ENCODE data around the gene MAD1L1.
"Not testable (repeated sequence)": the region's sequence is repeated elsewhere in the genome, so short reads cannot be mapped to it uniquely, and the experiment has no call there.

MAD1L1 gene

DNA sequence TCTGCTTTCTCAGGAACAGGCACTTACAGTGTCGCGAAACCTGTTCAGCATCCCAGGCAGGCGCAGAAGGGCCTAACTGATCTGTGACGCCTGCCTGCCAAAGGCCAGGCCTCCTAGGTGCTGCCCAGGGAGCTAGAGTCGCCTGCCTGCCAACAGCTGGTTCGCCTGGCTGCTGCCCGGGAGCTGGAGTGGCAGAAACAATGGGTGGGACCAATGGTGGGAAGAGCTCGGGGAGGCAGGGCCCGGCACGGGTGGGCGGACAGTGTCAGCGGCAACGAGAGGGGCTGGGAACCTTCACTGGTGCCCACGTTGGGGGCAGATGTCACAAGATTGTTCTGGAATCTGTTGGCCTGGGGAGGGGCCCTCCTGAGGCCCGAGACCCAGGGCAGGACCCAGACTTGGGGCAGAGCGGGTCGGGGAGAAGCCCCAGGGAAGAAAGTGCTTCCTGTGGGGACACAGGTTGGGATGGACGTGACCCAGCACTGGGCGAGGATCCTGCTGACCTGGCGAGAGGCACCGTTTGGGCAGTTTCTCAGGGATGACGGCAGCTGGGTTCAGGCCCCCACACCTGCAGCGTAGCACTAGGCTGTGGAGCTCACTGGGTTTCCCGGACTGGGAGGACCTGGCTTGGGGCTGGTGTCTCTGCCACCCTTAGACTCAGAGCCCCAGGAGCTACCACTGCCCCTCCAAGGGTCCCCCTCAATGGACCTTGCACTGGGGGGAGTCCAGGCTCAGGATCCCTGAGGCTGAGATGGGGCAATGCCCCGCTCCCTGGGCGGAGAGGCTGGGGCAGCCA is 380.8 kb downstream of the MAD1L1 start:
- DNase-seq: no peak

DNA sequence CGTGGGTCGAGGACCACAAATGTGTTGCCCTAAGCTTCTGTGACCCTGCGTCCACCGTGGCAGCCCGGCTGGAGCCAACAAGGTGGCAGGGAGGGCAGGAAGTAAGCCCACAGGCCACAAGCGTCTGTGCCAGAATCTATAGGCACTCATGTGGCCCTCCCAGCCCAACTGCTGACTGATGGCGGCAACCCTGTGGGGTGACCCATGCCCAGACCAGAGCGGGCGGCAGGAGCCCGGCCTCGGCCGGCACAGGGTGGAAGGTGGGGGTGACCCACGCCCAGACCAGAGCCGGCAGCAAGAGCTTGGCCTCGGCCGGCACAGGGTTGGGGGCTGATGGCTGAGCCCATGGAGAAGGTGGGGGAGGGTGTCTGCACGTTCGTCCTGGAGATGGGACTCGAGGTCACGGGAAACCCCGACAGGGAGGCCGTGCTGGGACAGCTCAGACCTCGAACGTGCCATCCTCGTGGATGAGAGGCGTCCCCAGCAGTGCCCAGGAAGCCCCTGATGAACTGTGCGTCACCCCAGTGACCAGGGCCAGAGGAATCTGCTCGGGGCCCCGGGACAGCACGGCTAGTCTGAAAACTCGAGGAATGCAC is 381.7 kb downstream of the MAD1L1 start:
- no peak for DNase-seq

DNA sequence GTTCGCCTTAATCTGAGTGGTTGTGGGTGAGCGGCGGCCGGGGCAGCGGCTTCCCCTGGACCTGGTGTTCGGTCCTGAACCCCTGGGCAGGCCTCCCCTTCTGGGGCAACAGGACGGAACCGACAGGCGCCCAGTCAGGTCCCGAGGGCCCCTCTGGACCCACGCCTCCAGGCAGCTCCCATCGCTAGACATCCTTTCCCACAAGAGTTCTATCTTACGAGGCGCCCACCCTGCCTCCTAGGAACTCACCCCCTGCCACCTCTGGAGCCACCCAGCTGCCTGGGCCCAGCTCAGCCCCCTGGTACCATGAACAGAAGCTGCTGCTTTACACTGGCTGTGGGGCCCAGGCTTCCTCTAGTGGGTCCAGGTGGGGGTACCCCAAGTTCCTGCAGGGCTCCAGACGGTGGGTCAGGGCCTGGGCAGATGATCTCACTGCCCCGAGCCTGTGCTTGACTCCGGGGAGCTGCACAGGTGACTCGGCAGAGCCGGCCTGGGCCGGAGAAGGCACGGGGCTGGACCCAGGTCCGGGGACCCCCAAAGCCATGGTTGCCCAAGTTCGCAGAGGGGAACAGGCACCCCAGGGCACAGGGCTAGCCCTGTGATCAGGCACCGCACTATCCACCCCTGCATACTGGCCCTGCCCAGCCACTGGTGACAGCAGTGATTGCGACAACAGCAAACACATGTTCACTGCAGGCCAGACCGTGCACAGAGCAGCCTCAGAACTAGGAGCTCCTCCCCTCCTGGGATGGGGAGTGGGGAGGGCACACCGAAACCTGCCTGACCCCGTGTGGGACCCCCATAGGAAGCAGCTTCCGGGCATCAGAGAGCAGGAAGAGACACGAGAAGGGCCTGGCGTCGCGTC is 382.4 kb downstream of the MAD1L1 start:
- no peak for DNase-seq

- no peak for DNase-seq
Observed at GRCh38 chr7:1849351-1850041, 383.2 kb downstream of the MAD1L1 start.

GRCh38 chr7:1848911-1849311 is 383.8 kb downstream of the MAD1L1 start:
- DNase-seq: no peak

GRCh38 chr7:1848013-1848640 is 384.6 kb downstream of the MAD1L1 start:
- no peak for DNase-seq

- no peak for DNase-seq
Observed at GRCh38 chr7:1847260-1848001, 385.3 kb downstream of the MAD1L1 start.

DNA sequence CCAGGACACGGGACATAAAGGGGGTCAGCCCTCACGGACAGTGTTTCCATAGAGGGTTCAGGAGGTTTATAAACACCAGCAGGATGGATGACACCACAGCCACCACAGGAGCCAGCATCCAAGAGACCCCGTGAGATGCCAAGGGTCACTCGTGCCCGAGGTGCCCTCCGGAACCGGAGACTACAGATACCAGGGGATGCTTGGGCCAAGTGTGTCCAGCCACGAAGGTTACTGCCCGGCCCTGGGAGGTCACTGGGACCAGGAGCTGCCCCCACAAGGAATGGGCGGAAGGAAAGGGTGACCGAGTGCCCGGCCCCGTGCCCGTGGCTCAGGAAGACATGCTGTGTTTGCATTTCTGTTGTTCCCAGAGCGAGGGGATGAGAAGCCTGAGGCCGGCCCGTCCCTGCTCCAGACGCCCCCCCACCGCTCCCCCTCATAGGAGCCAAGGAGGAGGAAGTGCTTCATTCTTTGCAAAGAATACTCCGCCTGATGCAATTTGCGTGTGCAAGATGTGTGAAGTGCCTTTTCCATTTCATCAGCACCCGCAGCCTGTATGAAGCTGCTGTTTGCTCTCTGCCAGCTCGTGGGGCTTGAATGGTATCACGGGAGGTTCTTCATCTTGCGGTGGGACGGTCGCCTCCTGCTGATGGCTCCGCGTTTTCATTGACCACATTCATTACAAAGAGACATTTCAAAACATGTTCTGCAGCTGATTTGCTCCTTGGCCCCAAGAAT is 386.2 kb downstream of the MAD1L1 start:
- no peak for DNase-seq

- no peak for DNase-seq
Observed at GRCh38 chr7:1845536-1846311, 387.0 kb downstream of the MAD1L1 start.

DNA sequence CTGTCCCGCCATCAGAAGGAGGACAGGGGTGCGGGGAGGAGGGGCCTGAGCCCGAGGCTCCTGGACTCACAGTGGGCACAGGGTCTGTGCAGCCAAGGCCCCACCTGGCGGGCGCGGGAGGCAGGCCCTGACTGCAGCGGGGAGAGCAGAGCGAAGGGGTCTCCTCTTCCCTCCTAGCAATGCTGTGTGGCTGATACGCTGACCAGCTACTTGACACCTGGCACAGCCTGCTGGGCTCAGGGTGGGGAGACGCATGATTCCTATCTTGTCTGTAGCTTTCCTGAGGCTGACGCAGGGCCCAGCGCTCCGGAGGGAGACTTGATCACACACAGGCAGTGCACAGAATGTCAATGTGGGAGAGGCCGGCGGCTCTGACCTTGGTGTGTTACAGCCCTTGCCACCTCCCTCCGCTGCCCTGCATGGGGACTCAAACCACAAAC is 387.8 kb downstream of the MAD1L1 start:
- no peak for DNase-seq

GRCh38 chr7:1844336-1844950 is 388.3 kb downstream of the MAD1L1 start:
- no peak for DNase-seq

- DNase-seq: no peak
Observed at GRCh38 chr7:1843921-1844335, 388.8 kb downstream of the MAD1L1 start.

DNA sequence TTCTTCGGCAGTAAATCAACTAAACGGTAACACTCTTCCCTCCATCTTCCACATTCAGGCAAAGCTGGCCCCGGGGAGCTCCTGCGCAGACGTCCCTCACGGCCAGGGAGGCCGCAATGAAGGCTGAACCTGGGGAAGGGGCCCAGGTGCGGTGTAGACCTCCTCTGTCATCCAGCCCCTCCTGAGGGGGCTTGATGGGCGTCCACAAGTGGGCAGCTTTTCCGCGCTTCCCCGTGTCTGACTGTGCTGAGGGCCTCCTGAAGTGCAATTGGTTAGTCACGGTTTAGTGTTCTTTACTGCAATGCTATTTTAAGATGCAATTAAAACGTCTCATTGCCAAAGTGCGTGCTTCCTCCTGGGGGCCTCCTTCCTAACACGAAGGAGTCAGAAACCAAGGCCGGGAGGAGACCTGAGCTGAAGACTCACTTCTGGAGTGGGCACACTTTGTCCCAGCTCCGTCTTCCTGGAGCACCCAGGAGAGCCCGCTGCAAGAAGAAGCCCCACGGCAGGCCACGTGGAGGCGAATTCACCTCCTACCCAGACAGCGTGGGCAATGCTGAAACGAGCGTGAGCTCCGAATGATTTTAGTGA is 389.4 kb downstream of the MAD1L1 start:
- no peak for DNase-seq

DNA sequence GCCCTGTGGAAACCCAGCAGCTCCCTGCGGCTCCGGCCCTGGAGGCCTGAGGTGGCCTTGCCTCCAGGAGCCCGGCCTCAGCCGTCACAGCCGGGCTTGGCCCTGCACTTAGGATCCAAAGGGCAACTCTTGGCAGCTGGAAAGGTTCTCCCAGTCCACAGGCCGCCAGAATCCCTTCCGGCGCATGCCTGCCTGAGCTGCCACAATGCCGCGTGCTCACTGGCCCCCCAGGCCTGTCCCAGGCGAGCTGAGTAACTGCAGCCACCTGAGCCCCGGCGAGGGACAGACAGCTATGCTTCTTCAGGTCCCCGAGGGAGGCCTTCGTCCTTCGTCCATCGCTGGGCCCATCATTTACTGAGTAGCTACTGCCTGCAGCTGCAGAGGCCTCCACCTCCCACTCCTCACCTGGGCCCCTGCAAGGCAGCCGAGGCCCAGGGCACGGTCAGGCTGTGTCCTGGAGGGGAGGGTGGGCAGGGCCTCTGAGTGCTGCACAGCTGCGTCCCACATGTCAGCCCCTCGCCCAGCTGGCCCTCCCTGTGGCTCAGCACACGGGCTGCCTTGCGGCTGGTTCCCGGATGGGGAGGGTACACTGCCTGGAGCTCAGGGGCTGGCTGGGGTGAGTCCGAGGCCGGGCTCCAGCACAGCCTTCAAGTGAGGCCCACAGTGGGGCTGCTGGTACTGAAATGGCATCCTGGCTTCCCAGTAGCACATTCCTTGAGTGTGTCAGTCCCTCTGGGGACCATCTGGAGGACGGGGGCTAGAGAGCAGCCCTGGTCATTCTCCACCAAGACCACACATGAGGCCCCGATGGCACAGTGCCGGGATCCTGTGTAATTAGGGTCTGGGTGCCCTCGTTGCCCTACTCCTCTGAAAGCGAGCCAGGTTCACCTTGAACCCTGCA is 390.2 kb downstream of the MAD1L1 start:
- DNase-seq: no peak

- not testable (repeated sequence) for DNase-seq
Observed at GRCh38 chr7:1841286-1842021, 391.3 kb downstream of the MAD1L1 start.

DNA sequence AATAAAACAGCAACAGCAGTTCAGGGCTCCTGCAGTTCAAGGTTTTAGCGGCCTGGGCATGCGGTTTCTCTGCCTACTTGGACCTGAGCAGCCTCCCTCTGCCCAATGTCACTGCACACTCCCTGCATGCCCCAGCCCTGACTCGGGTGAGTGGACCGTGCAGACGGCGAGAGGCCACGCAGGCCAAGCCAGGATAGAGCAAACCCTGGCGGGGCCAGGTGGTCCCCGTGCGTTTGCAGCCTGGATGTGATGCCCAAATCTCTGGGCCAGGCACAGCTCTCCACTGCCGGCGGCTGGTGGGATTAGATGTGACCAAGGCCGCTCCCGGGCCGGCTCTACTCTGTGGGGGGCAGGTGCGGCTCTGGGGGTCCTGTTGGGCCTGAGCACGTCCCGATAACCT is 392.0 kb downstream of the MAD1L1 start:
- DNase-seq: not testable (repeated sequence)

GRCh38 chr7:1839701-1840100 is 393.0 kb downstream of the MAD1L1 start:
- DNase-seq: no peak

Data from activated CD4-positive, alpha-beta T cell treated with anti-CD3 and anti-CD28 coated beads, Interleukin-10, Interleukin-2, amounts not matched to agents 100 ng/mL and 50 ng/mL, durations not matched to agents 16 hours and 8 hours (primary cell).